IMR-90 (cell line): Measurements from ENCODE around the gene PLEKHA4. TPM values are rescaled to one million over a fixed set of nuclear protein-coding genes. Genes with fewer than 3 reads are reported as not detected.

Source experiments
- ATAC-seq: fragments of 200-7000 bp; cut with Tn5 transposase; 2 replicates; pipeline ENCODE4 v1.9.1; 2020; ENCODE audit warnings: low read depth, mild to moderate bottlenecking, moderate library complexity
- BruUV-seq: library from RNA; stranded (reverse); fragments of 400-500 nt; replicated peaks from 2 replicates; lab custom pipeline; 2021; lab: Mats Ljungman, UMichigan
- CTCF ChIA-PET: fragments of 300-600 bp; formaldehyde crosslinking; extraction: SDS; loops from one replicate; lab custom pipeline; 2021; ENCODE audit warnings: antibody characterized with exemption; lab: Yijun Ruan, JAX
- POLR2A ChIA-PET: fragments of 300-600 bp; sonication (Branson Sonifier 250); formaldehyde crosslinking; loops from one replicate; lab custom pipeline; 2022; ENCODE audit warnings: antibody characterized with exemption; ENCODE audit not compliant: unreplicated experiment; lab: Charles Lee
- DNase-seq: peaks from one replicate; pipeline ENCODE4 v3.0.0; 2013
- H2AFZ ChIP-seq: replicated peaks from 2 replicates; pipeline ENCODE3; 2013; ENCODE audit warnings: low read length, mild to moderate bottlenecking; ENCODE audit not compliant: poor library complexity
- H2AK5ac ChIP-seq: 2 replicates; pipeline ENCODE4 v1.6.1; 2013; ENCODE audit warnings: low read depth, low read length, inconsistent platforms
- H2AK9ac ChIP-seq: replicated peaks from 2 replicates; pipeline ENCODE3; 2013; ENCODE audit warnings: mild to moderate bottlenecking, low read depth, low read length, moderate library complexity; ENCODE audit not compliant: poor library complexity
- H2BK120ac ChIP-seq: 2 replicates; pipeline ENCODE4 v1.6.1; 2013; ENCODE audit warnings: low read depth, low read length, inconsistent platforms
- H2BK15ac ChIP-seq: 3 replicates; pipeline ENCODE4 v1.6.1; 2013; ENCODE audit warnings: low read depth, low read length, inconsistent platforms
- H2BK20ac ChIP-seq: 2 replicates; pipeline ENCODE4 v1.6.1; 2013; ENCODE audit warnings: low read depth, mild to moderate bottlenecking, inconsistent platforms, low read length, moderate library complexity
- H2BK5ac ChIP-seq: 2 replicates; pipeline ENCODE4 v1.6.1; 2013; ENCODE audit warnings: mild to moderate bottlenecking, low read depth, low read length, inconsistent platforms; ENCODE audit not compliant: poor library complexity, severe bottlenecking
- H3K14ac ChIP-seq: replicated peaks from 2 replicates; pipeline ENCODE4 v1.6.1; 2013; ENCODE audit warnings: low read depth, low read length, inconsistent platforms
- H3K18ac ChIP-seq: 2 replicates; pipeline ENCODE4 v1.6.1; 2013; ENCODE audit warnings: low read depth, low read length, control low read depth
- H3K23ac ChIP-seq: 2 replicates; pipeline ENCODE4 v1.6.1; 2013; ENCODE audit warnings: low read depth, low read length, inconsistent platforms
- H3K27ac ChIP-seq: 2 replicates; pipeline ENCODE4 v1.5.1; 2013; ENCODE audit warnings: mild to moderate bottlenecking, control low read depth, low read length; ENCODE audit not compliant: insufficient read depth
- H3K27me3 ChIP-seq: 2 replicates; pipeline ENCODE4 v1.6.1; 2013; ENCODE audit warnings: low read length; ENCODE audit not compliant: control insufficient read depth, insufficient read depth
- H3K36me3 ChIP-seq: 2 replicates; pipeline ENCODE4 v1.6.1; 2013; ENCODE audit warnings: low read length, mixed read lengths; ENCODE audit not compliant: control insufficient read depth, insufficient read depth
- H3K4ac ChIP-seq: 2 replicates; pipeline ENCODE4 v1.6.1; 2013; ENCODE audit warnings: low read depth, low read length, inconsistent platforms
- H3K4me1 ChIP-seq: 2 replicates; pipeline ENCODE4 v1.6.1; 2013; ENCODE audit warnings: low read length, mixed read lengths; ENCODE audit not compliant: control insufficient read depth, insufficient read depth
- H3K4me2 ChIP-seq: 2 replicates; pipeline ENCODE4 v1.6.1; 2013; ENCODE audit warnings: low read depth, mild to moderate bottlenecking, control low read depth, low read length, moderate library complexity
- H3K4me3 ChIP-seq: 2 replicates; pipeline ENCODE4 v1.5.1; 2013; ENCODE audit warnings: low read depth, mild to moderate bottlenecking, control low read depth, low read length, moderate library complexity; ENCODE audit not compliant: insufficient read depth
- H3K56ac ChIP-seq: 2 replicates; pipeline ENCODE4 v1.6.1; 2013; ENCODE audit warnings: low read length, inconsistent platforms; ENCODE audit not compliant: insufficient read depth; ENCODE audit errors: extremely low read depth
- H3K79me1 ChIP-seq, 2 experiments: 2 replicates each; pipeline ENCODE4 v1.6.1; 2013; ENCODE audit warnings: low read length in 2 of 2, inconsistent platforms in 1 of 2, low read depth in 1 of 2
- H3K9ac ChIP-seq: 2 replicates; pipeline ENCODE4 v1.6.1; 2013; ENCODE audit warnings: low read depth, low read length, control low read depth
- H3K9me1 ChIP-seq: 2 replicates; pipeline ENCODE4 v1.6.1; 2013; ENCODE audit warnings: low read length, inconsistent platforms; ENCODE audit not compliant: insufficient read depth
- H3K9me3 ChIP-seq: 2 replicates; pipeline ENCODE4 v1.6.1; 2013; ENCODE audit warnings: low read length; ENCODE audit not compliant: control insufficient read depth, insufficient read depth
- H4K20me1 ChIP-seq: 2 replicates; pipeline ENCODE4 v1.6.1; 2013; ENCODE audit warnings: low read length, inconsistent platforms; ENCODE audit not compliant: insufficient read depth
- H4K5ac ChIP-seq: 2 replicates; pipeline ENCODE4 v1.6.1; 2013; ENCODE audit warnings: mild to moderate bottlenecking, low read depth, low read length, control low read depth
- H4K8ac ChIP-seq, 2 experiments: 2 replicates each; pipeline ENCODE4 v1.6.1; 2013; ENCODE audit warnings: low read depth in 2 of 2, low read length in 2 of 2, control low read depth in 1 of 2, inconsistent platforms in 1 of 2
- H4K91ac ChIP-seq: 2 replicates; pipeline ENCODE4 v1.6.1; 2013; ENCODE audit warnings: low read depth, low read length, inconsistent platforms; ENCODE audit not compliant: insufficient read depth
- BHLHE40 ChIP-seq: fragments of 150-350 bp; IDR thresholded peaks from 2 replicates; pipeline ENCODE4 v1.6.1; 2016; ENCODE audit warnings: mild to moderate bottlenecking, low read depth, low read length
- CEBPB ChIP-seq: IDR thresholded peaks from 2 replicates; pipeline ENCODE4 v1.6.1; 2012; ENCODE audit warnings: low read depth, low read length, improper control_type of control experiment
- CHD1 ChIP-seq: IDR thresholded peaks from 2 replicates; pipeline ENCODE4 v1.6.1; 2012; ENCODE audit warnings: low read depth, low read length, improper control_type of control experiment
- CTCF ChIP-seq: conservative IDR thresholded peaks from 2 replicates; pipeline ENCODE4 v1.5.1; 2012; ENCODE audit warnings: mild to moderate bottlenecking, low read depth, low read length, improper control_type of control experiment
- ELK1 ChIP-seq: fragments of 150-350 bp; IDR thresholded peaks from 2 replicates; pipeline ENCODE4 v1.6.1; 2016; ENCODE audit warnings: low read depth, mild to moderate bottlenecking, low read length, moderate library complexity, borderline replicate concordance
- FOS ChIP-seq: fragments of 150-350 bp; IDR thresholded peaks from 2 replicates; pipeline ENCODE4 v1.6.1; 2016; ENCODE audit warnings: low read depth, low read length
- MAFK ChIP-seq: IDR thresholded peaks from 2 replicates; pipeline ENCODE4 v1.6.1; 2012; ENCODE audit warnings: low read depth, low read length, improper control_type of control experiment
- MAZ ChIP-seq: IDR thresholded peaks from 2 replicates; pipeline ENCODE4 v1.6.1; 2012; ENCODE audit warnings: low read depth, mild to moderate bottlenecking, low read length, improper control_type of control experiment, moderate library complexity, borderline replicate concordance
- NFE2L2 ChIP-seq: fragments of 150-350 bp; IDR thresholded peaks from 2 replicates; pipeline ENCODE4 v1.6.1; 2016; ENCODE audit warnings: low read depth, mild to moderate bottlenecking, low read length
- POLR2A ChIP-seq: IDR thresholded peaks from 2 replicates; pipeline ENCODE4 v1.6.1; 2012; ENCODE audit warnings: mild to moderate bottlenecking, low read depth, low read length
- RAD21 ChIP-seq: IDR thresholded peaks from 2 replicates; pipeline ENCODE4 v1.6.1; 2012; ENCODE audit warnings: low read length, improper control_type of control experiment
- RCOR1 ChIP-seq: IDR thresholded peaks from 2 replicates; pipeline ENCODE4 v1.6.1; 2012; ENCODE audit warnings: mild to moderate bottlenecking, low read length, improper control_type of control experiment; ENCODE audit not compliant: insufficient replicate concordance
- RFX5 ChIP-seq: IDR thresholded peaks from 2 replicates; pipeline ENCODE4 v1.8.0; 2012; ENCODE audit warnings: low read depth, mild to moderate bottlenecking, low read length, moderate library complexity
- SMC3 ChIP-seq: fragments of 150-350 bp; IDR thresholded peaks from 2 replicates; pipeline ENCODE4 v1.6.1; 2016; ENCODE audit warnings: low read depth, mild to moderate bottlenecking, antibody characterized with exemption, low read length, moderate library complexity
- USF2 ChIP-seq: fragments of 150-350 bp; IDR thresholded peaks from 2 replicates; pipeline ENCODE4 v1.6.1; 2017; ENCODE audit warnings: mild to moderate bottlenecking, antibody characterized with exemption, low read length, low read depth
- WGBS, 2 experiments: methylation state at CpG; one replicate each; pipeline versions ENCODE4 v1.1.5 to v1.1.7; 2013; ENCODE audit warnings: missing lambda C conversion rate in 2 of 2; ENCODE audit not compliant: insufficient read length in 1 of 2; ENCODE audit errors: extremely low coverage in 2 of 2; 5-methylcytosine and 5-hydroxymethylcytosine counted together
- dilution Hi-C: fragments of 300-500 bp; cut with HindIII; formaldehyde crosslinking; loops from one replicate; pipeline ENCODE4 v1.14.3; 2018; ENCODE audit warnings: low sequenced_read_pairs; ENCODE audit not compliant: unreplicated experiment
- in situ Hi-C: fragments of 300-500 bp; cut with MboI; formaldehyde crosslinking; loops from 3 replicates; pipeline ENCODE4 v1.14.3; 2019; ENCODE audit warnings: low sequenced_read_pairs, inconsistent platforms, mixed read lengths
- intact Hi-C: fragments of 100-400 bp; cut with micrococcal nuclease; formaldehyde crosslinking; loops from 2 replicates; pipeline ENCODE4 v1.10.0; 2022
- polyA plus RNA-seq, 3 experiments: library from polyadenylated mRNA; depleted of rRNA; stranded (reverse); fragments of >200 nt; gene quantifications; 2 replicates each; pipeline ENCODE4 v1.2.3, GENCODE V29; 2012; ENCODE audit warnings: low replicate concordance in 1 of 3
- total RNA-seq: library from RNA; depleted of rRNA; stranded (reverse); fragments of >200 nt; gene quantifications from 2 replicates; pipeline ENCODE4 v1.2.3, GENCODE V29; 2012

The PLEKHA4 gene
- total and polyA plus RNA-seq, 2 of the 4 experiments (the other 2 are of a cell fraction): 4.5 to 14.4 TPM

GRCh38 chr19:48835734-48836088 is 32.7 kb downstream of the PLEKHA4 start:
- dilution Hi-C loops: no loop called here
- Histone ChIP-seq H3K23ac (peak overlapping the region; percentile 73; the same call in 1 of the 2 replicates), H3K79me1 (0 out of 4 replicates have a peak, but pooled peaks cover 0 to 4% of the 10 kb centered on the region in 2 experiments), H2BK15ac (no peak overlapping the region), H2BK5ac (peak overlapping the region; percentile 45), H3K4me3 (peak overlapping the region; percentile 25), H3K9me1 (no peaks in the 10 kb centered on the region), H3K18ac (peak overlapping the region; percentile 19; the same call in 1 of the 2 replicates), H4K91ac (0 out of 2 replicates have a peak overlapping the region, but pooled peaks have one; percentile 42), H4K5ac (peak overlapping the region; percentile 81), H2AK5ac (no peak overlapping the region), H3K14ac (peak overlapping the region; percentile 90), H2BK20ac (peak overlapping the region; percentile 71; the same call in 1 of the 2 replicates), H4K20me1 (no peaks in the 10 kb centered on the region), H3K4ac (peak overlapping the region; percentile 88), H3K4me2 (peak overlapping the region; percentile 79), H4K8ac (peak overlapping the region in 1 of 2 experiments; percentile 87; a peak in 1 of 4 replicates), H2AFZ (peak overlapping the region; percentile 81), H2BK120ac (peak overlapping the region; percentile 57; the same call in 1 of the 2 replicates), H3K4me1 (peaks cover 12% of the 10 kb centered on the region), H3K27me3 (no peaks in the 10 kb centered on the region), H3K9me3 (no peaks in the 10 kb centered on the region), H3K36me3 (peaks cover 12% of the 10 kb centered on the region), H2AK9ac (peak overlapping the region; percentile 89), H3K56ac (no peak overlapping the region), H3K9ac (0 out of 2 replicates have a peak overlapping the region, but pooled peaks have one; percentile 2), H3K27ac (peak overlapping the region; percentile 12; the same call in 1 of the 2 replicates)
- 12% methylated on average over 9 of the region's 12 CpGs; no CpG with 5 or more reads in 1 of the 2 experiments for WGBS, 2 experiments
- ChIA-PET CTCF (interaction anchor here (1.0 to 2.0 kb wide), 4 partner anchors 24 to 156 kb away, joined by 3 to 14 read pairs (median 6); partner anchors contain the start of gene BCAT2), POLR2A (no interaction called here)
- intact Hi-C loops: loop anchor here (1.0 kb wide), 1 partner anchor 40 kb away; no protein-coding TSS in a partner anchor
- ATAC-seq (peak; percentile 78), DNase-seq (peak; percentile 71)
- in situ Hi-C loops: loop anchor here (5.0 to 10.0 kb wide), 2 partner anchors 43 to 191 kb away; partner anchors contain the start of gene CA11
- BruUV-seq: no TSS peak
- no peak for TF ChIP-seq RFX5
- TF ChIP-seq NFE2L2: no peak
- TF ChIP-seq POLR2A: no peak
- peak; percentile 56; the same call in 1 of the 2 replicates for TF ChIP-seq BHLHE40
- no peak for TF ChIP-seq FOS
- TF ChIP-seq ELK1: no peak
- TF ChIP-seq SMC3: peak; percentile 77
- no peak for TF ChIP-seq CEBPB
- TF ChIP-seq CHD1: no peak
- TF ChIP-seq MAFK: no peak
- peak; percentile 89 for TF ChIP-seq CTCF
- no peak for TF ChIP-seq RCOR1
- peak; percentile 61; the same call in 1 of the 2 replicates for TF ChIP-seq MAZ
- peak; percentile 89 for TF ChIP-seq USF2
- TF ChIP-seq RAD21: peak; percentile 87
